ENCODE measurements around the gene ZNF326.

ZNF326 gene, protein sequence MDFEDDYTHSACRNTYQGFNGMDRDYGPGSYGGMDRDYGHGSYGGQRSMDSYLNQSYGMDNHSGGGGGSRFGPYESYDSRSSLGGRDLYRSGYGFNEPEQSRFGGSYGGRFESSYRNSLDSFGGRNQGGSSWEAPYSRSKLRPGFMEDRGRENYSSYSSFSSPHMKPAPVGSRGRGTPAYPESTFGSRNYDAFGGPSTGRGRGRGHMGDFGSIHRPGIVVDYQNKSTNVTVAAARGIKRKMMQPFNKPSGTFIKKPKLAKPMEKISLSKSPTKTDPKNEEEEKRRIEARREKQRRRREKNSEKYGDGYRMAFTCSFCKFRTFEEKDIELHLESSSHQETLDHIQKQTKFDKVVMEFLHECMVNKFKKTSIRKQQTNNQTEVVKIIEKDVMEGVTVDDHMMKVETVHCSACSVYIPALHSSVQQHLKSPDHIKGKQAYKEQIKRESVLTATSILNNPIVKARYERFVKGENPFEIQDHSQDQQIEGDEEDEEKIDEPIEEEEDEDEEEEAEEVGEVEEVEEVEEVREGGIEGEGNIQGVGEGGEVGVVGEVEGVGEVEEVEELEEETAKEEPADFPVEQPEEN

DNA sequence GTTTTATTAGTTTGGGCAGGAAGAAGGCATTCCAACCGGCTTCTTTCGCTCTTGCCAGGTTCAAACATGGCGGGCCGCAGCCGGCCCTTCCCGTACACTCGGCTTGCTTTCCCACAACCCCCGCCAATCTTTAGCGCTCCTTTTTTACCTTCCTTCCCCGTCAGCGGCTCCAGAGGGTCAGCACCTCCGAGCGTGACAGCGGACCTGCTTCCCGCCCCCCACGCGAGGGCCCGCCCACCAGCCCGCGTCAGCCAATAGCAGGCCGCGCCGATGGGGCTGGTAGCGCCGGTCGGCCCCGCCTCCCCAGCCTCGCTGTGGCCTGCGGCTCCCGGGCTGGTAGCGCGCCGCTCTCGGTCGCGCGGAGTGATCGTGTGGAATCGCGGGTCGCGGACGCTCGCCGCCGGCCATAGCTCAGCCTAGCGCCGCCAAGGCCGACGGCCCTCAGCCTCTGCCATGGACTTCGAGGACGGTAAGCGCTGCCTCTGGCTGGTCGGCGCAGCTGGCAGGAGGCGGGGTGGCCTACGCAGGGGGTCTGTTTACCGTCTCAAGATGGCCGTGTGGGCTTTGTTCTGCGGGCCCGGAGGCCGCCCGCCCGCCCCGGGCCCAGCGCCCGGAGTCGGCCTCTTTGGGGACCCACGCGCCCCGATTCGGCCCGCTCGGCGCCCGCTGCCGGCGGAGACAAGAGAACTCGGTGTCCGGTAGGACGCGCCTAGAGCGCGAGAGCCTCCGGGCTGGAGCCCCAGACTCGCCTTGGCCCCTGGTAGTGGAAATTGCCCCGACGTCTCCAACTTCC, at the start of gene ZNF326:
ZNF326 (plus strand) TSS at position 306 of the 793 bp plus-strand sequence; CDS start at position 454, 148 bp downstream.
- DNase-seq: peak; percentile 98
- in situ Hi-C loops (cut with MboI; ENCODE audit: low pct_unique_long_range_greater_than_20kb, low sequenced_read_pairs): no loop called here

DNA sequence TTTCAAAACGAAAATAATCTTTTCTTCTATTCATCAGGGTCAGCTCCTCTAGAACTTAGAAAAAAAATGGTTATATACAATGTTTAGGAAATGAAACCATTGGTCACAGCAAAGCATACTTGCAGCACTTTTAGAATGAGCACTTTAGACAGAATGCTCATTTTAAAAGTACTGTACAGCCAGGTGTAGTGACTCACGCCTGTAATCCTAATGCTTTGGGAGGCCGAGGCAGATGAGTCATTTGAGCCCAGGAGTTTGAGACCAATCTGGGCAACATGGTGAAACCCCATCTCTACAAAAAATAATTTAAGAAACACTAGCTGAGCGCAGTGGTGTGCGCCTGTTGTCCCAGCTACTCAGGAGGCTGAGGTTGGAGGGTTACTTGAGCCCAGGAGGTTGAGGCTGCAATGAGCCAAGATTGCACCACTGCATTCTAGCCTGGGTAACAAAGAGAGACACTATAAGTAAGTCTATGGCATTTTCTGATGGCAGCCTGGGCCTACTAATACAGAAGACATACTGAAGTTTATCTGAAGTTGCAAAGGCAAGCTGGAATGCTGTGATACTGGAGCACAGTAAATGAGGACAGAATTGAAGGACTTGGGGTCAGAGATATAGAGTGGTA, 48.9 kb upstream of the ZNF326 start:
- in situ Hi-C loops (cut with MboI; ENCODE audit: low pct_unique_long_range_greater_than_20kb, low sequenced_read_pairs): no loop called here
- no peak for DNase-seq

DNA sequence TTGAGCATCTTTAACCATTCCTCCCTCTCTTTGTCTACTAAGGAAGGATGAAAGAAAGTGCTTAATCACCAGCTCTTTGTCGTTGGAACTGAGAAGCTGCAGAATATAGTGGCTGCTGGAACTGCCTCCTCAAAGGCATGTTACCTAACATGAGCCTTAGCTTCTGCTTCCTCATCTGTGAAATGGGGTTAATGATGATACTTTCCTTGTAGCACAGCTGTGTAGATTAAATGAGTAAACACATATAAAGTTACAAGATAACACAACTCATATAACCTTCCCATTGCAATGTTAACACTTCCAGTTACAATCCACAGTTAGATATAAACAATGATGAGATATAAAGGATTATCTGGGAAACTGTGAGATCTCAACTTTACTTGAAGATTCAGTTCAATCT, 48.4 kb upstream of the ZNF326 start:
- no peak for DNase-seq
- in situ Hi-C loops (cut with MboI; ENCODE audit: low pct_unique_long_range_greater_than_20kb, low sequenced_read_pairs): no loop called here

DNA sequence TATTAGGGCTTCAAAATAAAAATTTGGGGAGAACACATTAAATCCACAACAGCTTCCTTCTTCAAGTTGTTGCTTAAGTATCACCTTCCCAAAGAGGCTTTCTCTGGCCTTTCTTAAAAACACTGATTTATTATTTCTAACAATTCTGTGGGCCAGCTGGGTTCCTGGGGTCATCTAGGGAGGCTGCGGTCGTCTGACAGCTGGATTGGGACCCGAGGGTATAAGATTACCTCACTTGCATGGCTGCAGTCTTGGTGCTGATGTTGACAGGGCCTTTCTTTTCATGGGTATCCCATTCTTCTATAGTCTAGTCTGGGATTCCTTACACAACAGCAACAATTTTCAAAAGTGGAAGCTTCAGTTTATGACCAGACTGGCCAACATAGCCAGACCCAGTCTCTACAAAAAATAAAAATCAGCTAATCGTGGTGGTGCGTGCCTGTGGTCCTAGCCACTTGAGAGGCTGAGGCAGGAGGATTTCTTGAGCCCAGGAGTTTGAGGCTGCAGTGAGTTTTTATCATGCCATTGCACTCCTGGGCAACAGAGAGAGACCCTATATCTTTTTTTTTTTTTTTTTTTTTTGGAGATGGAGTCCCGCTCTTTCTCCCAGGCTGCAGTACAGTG, 46.1 kb upstream of the ZNF326 start:
- DNase-seq: no peak
- in situ Hi-C loops (cut with MboI; ENCODE audit: low pct_unique_long_range_greater_than_20kb, low sequenced_read_pairs): no loop called here

DNA sequence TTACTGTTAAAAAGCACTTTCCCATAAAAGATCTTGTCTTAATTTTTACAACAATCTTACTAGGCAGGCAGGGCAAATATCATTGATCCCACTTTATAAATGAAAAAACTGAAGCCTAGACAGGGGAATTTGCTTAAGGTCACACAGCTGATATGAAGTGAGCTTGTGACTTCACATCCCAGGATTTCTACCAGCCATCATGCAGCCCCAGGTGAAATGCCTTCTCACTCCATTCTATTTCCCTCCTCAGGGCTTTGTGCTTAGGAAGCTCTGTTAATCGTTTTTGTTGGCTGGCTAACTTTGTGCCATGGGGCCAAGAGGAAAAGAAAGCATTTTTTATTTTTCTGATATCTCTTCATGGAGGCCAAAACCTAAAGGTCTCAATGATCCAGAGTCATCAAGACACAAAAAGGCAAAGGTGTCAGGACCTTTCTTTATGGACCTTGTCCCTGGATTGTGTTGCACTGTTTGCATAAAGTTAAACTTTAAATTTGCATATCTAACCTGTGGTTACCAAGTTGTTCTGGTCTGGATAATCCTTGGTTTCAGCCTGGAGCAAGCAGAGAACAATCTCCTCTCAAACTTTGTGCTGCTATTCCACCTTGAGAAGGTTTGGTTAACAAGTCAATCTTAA, 44.8 kb upstream of the ZNF326 start:
- no peak for DNase-seq
- in situ Hi-C loops (cut with MboI; ENCODE audit: low pct_unique_long_range_greater_than_20kb, low sequenced_read_pairs): loop anchor here (25.0 kb wide), 1 partner anchor 138 kb away; the partner anchor contains the start of gene LRRC8D

DNA sequence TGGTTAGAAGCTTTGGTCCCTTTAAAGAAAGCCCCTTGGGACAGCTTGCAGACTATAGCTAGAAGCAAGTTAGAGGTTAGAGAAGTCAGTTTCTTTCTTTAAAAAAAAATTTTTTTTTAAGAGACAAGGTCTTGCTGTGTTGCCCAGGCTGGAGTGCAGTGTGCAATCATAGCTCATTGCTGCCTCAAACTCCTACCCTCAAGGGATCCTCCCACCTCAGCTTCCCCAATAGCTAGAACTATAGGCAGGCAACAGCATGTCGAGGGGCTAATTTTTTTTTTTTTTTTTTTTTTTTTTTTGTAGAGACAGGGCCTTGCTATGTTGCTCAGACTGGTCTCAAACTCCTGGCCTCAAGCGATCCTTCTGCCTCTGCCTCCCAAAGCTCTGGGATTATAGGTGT, 44.2 kb upstream of the ZNF326 start:
- in situ Hi-C loops (cut with MboI; ENCODE audit: low pct_unique_long_range_greater_than_20kb, low sequenced_read_pairs): loop anchor here (25.0 kb wide), 1 partner anchor 138 kb away; the partner anchor contains the start of gene LRRC8D
- DNase-seq: no peak

DNA sequence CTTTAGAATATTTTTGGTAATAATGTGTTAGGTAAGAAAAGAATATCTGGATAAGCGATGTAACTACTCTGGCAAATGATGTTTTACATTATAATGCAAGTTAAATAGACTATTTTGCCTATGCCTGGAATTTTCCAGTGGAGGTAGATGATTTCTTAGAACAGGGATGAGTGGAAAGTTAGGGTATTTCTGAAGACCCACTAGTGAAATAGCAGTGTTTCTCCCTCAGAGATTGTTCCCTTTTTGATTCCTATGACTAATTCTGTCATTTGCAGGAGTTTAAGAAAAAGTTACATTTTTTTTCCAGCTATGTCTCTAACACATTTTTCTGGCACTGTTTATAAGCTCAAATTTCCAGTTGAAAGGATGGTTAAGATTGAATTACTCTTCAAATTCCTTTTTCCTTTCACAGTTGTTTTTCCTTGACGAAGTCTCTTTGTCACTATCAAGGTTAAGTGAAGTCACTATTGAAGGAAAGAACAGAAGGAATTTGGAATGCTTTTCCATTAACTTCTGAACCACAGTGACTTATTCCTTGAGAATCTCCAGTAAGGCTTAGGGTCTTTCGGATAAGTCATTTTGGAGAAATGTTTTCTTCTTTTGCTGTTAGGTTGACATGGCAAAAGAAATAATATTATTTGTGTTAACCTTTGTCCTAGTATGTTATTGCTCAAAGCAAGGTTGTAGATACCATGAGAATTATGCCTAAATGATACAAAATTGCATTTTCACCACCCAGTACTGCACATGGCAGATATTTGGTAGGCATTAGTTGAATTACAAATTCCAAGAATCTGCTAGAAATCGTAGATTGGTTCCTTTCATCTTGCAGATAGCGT, 42.9 kb upstream of the ZNF326 start:
- in situ Hi-C loops (cut with MboI; ENCODE audit: low pct_unique_long_range_greater_than_20kb, low sequenced_read_pairs): loop anchor here (25.0 kb wide), 1 partner anchor 140 kb away; the partner anchor contains the start of gene LRRC8D

DNA sequence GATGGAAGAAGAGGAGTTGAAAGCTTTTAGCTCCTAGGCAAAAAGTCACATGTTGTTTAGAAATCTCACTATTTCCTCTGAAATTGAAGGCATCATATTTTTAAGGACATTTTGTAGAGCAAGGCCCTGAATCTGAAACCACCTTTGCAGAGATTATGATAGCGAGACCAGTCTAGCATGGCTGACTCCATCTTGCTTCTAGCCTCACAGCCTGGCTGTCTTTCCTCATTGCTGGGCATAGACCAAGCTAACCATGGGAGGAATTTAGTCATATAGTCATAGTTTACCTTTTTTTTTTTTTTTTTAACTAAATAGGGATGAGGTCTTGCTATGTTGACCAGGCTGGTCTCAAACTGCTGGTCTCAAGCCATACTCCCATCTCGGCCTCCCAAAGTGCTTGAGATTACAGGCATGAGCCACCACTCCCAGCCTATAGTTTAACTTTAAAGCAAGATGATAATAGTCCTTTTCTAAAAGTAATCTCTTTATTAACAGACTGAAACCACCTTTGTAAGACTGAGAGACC, 42.2 kb upstream of the ZNF326 start:
- no peak for DNase-seq
- in situ Hi-C loops (cut with MboI; ENCODE audit: low pct_unique_long_range_greater_than_20kb, low sequenced_read_pairs): loop anchor here (25.0 kb wide), 1 partner anchor 140 kb away; the partner anchor contains the start of gene LRRC8D

More for the DNA sequence above, 42.9 kb upstream of the ZNF326 start:
- no peak for DNase-seq

DNA sequence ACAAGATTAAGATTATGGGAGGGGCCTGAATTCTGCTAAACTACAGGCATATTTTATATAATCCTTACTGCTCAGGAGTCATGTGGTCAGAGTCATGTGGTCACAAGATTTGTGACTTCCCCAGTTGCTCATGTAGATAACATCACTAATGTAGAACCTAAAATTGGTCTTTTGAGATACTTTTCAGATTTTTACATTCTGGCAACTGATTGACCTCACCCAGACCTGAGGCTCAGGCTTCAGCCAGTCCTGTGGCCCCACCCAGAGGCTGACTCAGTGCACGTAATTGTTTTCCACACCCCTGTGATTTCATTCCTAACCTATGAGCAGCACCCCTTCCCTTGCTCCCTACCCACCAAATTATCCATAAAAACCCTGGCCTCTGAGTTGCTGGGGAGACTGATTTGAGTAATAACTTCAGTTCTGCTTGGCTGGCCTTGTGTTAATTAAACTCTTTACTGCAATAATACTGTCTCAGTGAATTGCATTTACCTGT, 41.7 kb upstream of the ZNF326 start:
- peak; percentile 67 for DNase-seq
- in situ Hi-C loops (cut with MboI; ENCODE audit: low pct_unique_long_range_greater_than_20kb, low sequenced_read_pairs): loop anchor here (25.0 kb wide), 1 partner anchor 141 kb away; the partner anchor contains the start of gene LRRC8D

DNA sequence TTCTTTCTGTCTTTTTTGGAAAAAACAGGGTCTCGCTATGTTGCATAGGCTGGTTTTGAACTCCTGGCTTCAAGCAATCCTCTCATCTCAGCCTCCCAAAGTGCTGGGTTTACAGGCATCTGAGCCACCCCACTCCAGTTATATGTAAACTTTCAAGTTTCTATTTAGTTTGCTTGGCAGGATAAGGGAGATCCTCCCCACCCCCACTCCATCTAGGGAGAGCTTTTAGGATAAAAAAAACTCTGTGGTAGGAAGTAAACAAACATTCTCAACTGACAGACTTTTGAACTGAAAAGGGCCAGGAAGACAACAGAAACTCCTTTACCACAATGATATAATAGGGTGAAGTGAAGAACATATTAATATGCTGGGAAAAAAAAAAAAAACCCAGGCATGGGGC, 41.0 kb upstream of the ZNF326 start:
- DNase-seq: no peak
- in situ Hi-C loops (cut with MboI; ENCODE audit: low pct_unique_long_range_greater_than_20kb, low sequenced_read_pairs): loop anchor here (25.0 kb wide), 1 partner anchor 142 kb away; the partner anchor contains the start of gene LRRC8D

DNA sequence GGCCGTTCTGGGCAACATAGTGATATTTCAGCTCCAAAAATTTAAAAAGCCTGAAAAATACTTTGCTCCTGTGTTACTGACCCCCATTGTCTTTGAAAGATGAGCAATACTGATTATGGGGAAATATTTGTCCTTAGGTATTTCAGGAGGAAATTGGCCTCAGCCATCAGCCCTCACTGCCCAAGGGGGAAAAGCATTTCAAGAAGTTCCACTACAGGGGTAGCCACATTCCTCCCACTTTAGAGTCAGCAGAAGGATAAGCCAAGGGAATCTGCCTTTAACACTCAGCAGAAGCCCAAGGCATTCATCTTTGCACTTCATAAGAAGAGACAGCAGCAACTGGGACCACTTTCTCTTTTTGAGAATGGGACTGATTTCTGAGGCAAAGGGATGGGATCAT, 40.5 kb upstream of the ZNF326 start:
- no peak for DNase-seq
- in situ Hi-C loops (cut with MboI; ENCODE audit: low pct_unique_long_range_greater_than_20kb, low sequenced_read_pairs): loop anchor here (25.0 kb wide), 1 partner anchor 142 kb away; the partner anchor contains the start of gene LRRC8D

DNA sequence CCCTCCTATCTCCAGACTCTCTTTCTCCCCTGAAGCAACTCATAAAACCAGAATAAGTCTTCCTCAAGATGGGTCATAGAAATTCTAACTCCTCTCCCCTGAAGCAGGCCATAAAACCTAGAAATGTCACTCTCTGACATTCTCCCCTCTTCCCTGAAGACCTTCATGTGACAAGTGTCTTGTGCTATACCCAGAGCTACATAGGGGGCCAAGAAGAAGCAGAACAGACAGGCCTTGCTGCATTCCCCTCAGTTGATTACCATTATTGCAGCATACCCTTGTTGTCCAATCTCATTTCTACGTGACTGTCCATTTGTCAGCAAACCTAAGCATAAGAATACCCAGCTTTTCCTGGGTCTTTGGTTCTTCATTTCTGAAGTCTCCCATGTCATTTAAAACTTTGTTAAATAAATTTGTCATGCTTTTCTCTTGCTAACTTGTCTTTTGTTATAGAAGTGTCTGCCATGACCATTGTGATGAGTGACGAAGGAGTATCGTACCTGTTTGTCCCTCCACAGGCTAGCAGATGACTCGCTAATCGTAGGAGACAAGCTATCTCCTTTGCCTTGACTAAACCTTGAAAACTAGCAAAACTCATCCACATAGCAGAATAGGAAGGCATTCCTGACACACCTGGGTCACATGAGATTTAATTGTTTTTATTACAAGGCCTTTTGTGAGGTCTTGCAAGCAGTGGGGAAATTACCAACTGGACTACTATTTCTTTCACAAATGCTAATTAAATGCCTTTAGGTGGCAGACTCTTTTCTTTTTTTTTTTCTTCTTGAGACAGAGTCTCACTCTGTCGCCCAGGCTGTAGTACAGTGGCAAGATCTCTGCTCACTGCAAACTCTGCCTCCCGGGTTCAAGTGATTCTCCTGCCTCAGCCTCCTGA, 39.4 kb upstream of the ZNF326 start:
- no peak for DNase-seq
- in situ Hi-C loops (cut with MboI; ENCODE audit: low pct_unique_long_range_greater_than_20kb, low sequenced_read_pairs): loop anchor here (25.0 kb wide), 1 partner anchor 143 kb away; the partner anchor contains the start of gene LRRC8D

DNA sequence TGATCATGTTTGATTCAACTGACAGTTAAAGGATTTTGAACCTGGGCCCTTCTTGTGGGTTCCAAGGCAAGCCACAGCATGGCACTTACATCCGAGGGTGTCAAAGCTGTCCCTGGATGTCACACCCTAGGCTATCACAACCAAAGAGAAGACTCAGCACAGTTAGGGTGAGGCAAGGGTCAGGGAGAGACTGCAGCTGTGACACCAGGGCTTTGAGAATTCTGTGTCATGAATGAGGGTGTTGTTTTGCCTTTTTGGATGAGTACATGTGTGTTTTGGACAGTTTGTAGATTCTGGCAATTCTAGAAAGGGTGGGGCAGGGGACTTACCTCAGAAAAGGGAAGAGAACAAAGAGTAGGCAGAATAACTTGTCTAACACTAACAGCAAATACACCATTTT, 37.8 kb upstream of the ZNF326 start:
- DNase-seq: no peak
- in situ Hi-C loops (cut with MboI; ENCODE audit: low pct_unique_long_range_greater_than_20kb, low sequenced_read_pairs): loop anchor here (25.0 kb wide), 1 partner anchor 145 kb away; the partner anchor contains the start of gene LRRC8D

DNA sequence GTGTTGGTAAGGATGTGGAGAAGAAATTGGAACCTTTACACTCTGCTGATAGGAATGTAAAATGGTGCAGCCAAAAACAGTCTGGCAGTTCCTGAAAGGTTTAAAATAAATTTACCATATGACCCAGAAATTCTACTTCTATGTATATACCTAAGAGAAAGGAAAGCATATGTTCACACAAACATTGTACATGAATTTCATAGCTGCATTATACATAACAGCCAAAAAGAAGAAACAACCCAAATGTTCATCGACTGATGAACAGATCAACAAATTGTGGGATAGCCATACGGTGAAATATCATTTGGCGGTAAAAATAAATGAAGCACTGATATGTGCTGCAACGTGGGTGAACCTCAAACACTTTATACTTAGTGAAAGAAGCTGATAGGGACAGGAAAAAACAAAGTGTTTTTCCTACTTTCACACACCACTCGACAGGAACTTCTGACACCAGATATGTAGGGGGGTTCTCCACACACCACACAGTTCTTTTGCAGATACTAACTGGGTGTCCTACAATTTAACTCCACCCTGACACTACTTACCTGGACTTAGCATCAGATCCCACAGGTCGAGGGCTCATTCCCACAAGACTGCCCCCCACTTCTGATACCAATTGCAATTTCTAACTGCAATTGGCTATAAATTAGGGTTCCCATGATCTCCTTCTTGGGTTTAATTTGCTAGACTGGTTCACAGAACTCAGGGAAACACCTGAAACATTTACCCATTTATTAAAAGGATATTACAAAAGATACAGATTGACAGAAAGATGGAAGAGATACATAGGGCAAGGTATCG, 35.9 kb upstream of the ZNF326 start:
- in situ Hi-C loops (cut with MboI; ENCODE audit: low pct_unique_long_range_greater_than_20kb, low sequenced_read_pairs): loop anchor here (25.0 kb wide), 1 partner anchor 147 kb away; the partner anchor contains the start of gene LRRC8D
- no peak for DNase-seq

DNA sequence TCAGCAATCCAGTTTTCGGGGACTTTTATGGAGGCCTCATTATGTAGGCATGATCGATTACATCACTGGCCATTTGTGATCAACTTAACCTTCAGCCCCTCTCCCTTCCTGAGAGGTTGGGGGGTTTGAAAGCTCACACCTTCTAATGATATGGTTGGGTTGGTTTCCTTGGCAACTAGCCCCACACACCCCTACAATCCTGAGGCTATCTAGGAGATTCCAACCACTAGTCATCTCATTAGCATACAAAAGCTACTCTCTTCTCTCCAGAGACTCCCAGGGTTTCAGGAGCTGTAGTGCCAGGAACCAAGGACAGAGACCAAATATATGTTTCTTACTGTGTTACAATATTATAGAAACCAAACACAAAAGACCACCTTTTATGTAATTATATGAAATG, 35.2 kb upstream of the ZNF326 start:
- in situ Hi-C loops (cut with MboI; ENCODE audit: low pct_unique_long_range_greater_than_20kb, low sequenced_read_pairs): loop anchor here (25.0 kb wide), 1 partner anchor 147 kb away; the partner anchor contains the start of gene LRRC8D
- DNase-seq: no peak

Measured in KBM-7 (cell line).